Measurements from ENCODE around the gene MYRF. TPM values are rescaled to one million over a fixed set of nuclear protein-coding genes. Genes with fewer than 3 reads are reported as not detected.

The MYRF gene
- total RNA-seq, 4 donors from 2014 or later, result 0.11 to 0.83 (median 0.27) TPM; not detected in 1

- DNase-seq, result no peak
- H3K9me3 ChIP-seq, result no peaks in the 10 kb centered on the region
- WGBS, 2 donors, result 71 to 82% methylated on average over 5 to 21 of the region's 24 CpGs
- no peak for TF ChIP-seq POLR2A (IDR thresholded peaks at IDR 0.05)
- no peak for TF ChIP-seq CTCF (IDR thresholded peaks at IDR 0.05)
- H3K36me3 ChIP-seq, result no peaks in the 10 kb centered on the region
- no peak overlapping the region for H3K27ac ChIP-seq
- intact Hi-C loops (cut with DNase I), result no loop called here
- no peaks in the 10 kb centered on the region for H3K27me3 ChIP-seq
- no peak overlapping the region for H3K4me3 ChIP-seq (replicated peaks in 1 of 3)
- peaks cover 7 to 9% of the 10 kb centered on the region in 2 donors for H3K4me1 ChIP-seq
These were observed 26.6 kb downstream of the MYRF start for GRCh38 chr11:61778920-61779650.

GRCh38 chr11:61779666-61780525, 27.5 kb downstream of the MYRF start:
- Histone ChIP-seq H3K36me3 (peaks cover 0 to 4% of the 10 kb centered on the region in 2 donors), H3K4me1 (peaks cover 7 to 9% of the 10 kb centered on the region in 2 donors), H3K27me3 (no peaks in the 10 kb centered on the region), H3K9me3 (no peaks in the 10 kb centered on the region), H3K27ac (no peak overlapping the region), H3K4me3 (replicated peaks in 1 of 3) (no peak overlapping the region)
- TF ChIP-seq CTCF (IDR thresholded peaks at IDR 0.05) (no peak), POLR2A (IDR thresholded peaks at IDR 0.05) (no peak)
- DNase-seq, result no peak
- 89 to 95% methylated on average over 14 of the region's 14 CpGs for WGBS, 2 donors
- intact Hi-C loops (cut with DNase I), result no loop called here

- Histone ChIP-seq H3K27me3 (no peaks in the 10 kb centered on the region), H3K4me3 (replicated peaks in 1 of 3) (no peak overlapping the region), H3K4me1 (peaks cover 7 to 9% of the 10 kb centered on the region in 2 donors), H3K36me3 (peaks cover 0 to 4% of the 10 kb centered on the region in 2 donors), H3K9me3 (no peaks in the 10 kb centered on the region), H3K27ac (no peak overlapping the region)
- WGBS, 2 donors, result 81 to 82% methylated on average over 9 of the region's 9 CpGs
- DNase-seq, result no peak
- no peak for TF ChIP-seq CTCF (IDR thresholded peaks at IDR 0.05)
- intact Hi-C loops (cut with DNase I), result no loop called here
These were observed 28.2 kb downstream of the MYRF start for GRCh38 chr11:61780581-61781162.

GRCh38 chr11:61781585-61781984, 29.1 kb downstream of the MYRF start:
- Histone ChIP-seq H3K27ac (no peak overlapping the region), H3K27me3 (no peaks in the 10 kb centered on the region), H3K4me1 (peaks cover 7 to 9% of the 10 kb centered on the region in 2 donors), H3K4me3 (replicated peaks in 1 of 3) (no peak overlapping the region), H3K36me3 (peaks cover 1 to 7% of the 10 kb centered on the region in 2 donors), H3K9me3 (no peaks in the 10 kb centered on the region)
- intact Hi-C loops (cut with DNase I), result no loop called here
- no peak for DNase-seq
- 70 to 75% methylated on average over 1 to 2 of the region's 5 CpGs for WGBS, 2 donors
- TF ChIP-seq POLR2A (IDR thresholded peaks at IDR 0.05) (no peak), CTCF (IDR thresholded peaks at IDR 0.05) (no peak)

Data from thyroid gland (tissue), 4 donors.